CD4-positive, alpha-beta T cell treated with Interleukin-4 for 1 hour (primary cell): ENCODE data around the gene GNB1.
"Not testable (repeated sequence)": the region's sequence is repeated elsewhere in the genome, so short reads cannot be mapped to it uniquely, and the experiment has no call there.

ENCODE experiments used
- DNase-seq, 2 donors: peaks; one replicate each; pipeline ENCODE4 v3.0.0-alpha.2; 2020 to 2022

Gene GNB1

DNA sequence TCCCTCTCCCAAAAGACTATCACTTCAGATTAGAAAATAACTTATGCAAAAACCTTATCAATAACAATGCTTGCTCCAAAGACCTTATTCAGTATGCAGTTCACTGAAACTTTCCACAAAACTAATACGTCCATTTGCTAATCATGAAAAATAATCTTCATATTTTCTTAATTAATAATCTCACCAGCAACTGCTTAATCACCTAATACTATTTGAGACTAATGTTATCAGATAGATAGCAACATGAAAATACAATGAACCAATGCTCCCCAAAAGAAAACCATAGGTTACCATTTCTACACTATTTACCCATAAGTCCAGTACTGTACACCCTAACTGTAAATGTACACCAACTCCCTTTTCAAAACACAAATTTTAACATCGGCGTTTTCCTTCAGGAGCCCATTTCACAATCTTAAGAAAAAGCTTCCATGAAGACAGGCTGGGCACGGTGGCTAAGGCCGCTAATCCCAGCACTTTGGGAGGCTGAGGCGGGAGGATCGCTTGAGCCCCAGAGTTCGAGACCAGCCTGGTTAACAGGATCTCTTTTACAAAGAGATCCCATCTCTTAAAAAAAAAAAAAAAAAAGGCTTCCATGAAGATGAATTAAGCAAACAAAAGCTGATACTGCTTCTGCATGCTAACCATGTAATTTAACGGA, 1.7 kb downstream of the GNB1 start:
- DNase-seq: no peak

DNA sequence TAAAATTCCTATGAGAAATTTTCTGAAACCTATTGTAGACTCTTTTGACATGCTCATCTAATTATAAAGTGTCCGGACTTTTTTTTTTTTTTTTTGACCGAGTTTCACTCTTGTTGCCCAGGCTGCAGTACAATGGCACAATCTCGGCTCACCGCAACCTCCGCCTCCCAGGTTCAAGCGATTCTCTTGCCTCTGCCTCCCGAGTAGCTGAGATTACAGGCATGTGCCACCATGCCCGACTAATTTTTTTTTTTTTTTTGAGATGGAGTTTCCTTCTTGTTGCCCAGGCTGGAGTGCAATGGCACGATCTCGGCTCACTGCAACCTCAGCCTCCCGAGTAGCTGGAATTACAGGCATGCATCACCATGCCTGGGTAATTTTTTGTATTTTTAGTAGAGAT, 7.0 kb downstream of the GNB1 start:
- DNase-seq: not testable (repeated sequence)

DNA sequence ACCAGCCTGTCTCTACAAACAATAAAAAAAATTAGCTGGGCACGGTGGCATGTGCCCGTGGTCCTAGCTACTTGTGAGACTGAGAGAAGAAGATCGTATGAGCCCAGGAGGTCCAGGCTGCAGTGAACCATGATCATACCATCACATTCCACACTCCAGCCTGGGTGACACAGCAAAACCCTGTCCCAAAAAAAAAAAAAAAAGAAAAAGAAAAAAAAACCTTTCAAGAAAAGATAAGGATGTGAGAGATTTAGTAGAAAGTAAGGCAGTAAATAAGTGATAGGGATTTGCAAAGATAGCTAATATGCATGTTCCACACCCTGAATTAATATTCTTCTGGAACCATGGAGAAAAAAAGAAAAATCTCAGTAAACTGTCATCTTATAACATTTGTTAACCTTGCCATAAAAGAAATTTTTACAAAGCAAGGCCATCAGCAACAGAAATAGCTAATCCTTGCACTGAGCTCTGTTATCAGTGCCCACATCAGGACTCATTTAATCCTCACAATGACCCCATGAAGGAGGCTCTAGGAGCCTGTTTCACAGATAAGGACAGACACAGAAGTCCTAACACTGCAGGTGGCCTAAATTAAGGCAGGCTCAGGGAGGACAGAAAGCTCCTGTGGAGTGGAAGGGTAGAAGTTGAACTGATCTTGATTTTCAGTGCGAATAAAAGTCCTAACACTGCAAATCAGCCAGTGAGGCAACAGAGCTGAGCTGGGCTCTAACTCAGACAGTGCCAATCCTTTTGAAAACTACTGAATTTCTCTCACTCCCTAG, 7.6 kb downstream of the GNB1 start:
- no peak for DNase-seq

DNA sequence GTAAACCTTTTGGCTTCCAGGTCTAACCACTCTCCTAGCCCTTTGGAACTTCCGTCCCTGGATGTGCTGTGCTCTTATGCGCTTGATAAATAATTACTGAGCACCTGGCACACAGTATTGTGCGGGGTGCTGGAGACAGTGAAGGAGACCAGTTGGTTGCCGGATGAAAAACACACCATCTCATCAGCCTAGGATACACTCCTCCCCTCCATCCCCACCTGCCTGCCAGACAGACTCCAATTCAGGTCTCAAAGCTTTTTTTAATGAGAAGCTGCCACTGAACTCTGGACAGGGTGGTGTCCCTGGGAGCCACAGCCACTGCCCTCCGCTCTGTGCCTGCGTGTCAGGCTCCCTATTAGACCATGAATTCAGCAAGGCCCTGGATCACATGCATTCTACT, 9.2 kb downstream of the GNB1 start:
- DNase-seq: no peak

GRCh38 chr1:1880617-1881312, 10.1 kb downstream of the GNB1 start:
- DNase-seq: no peak

GRCh38 chr1:1879942-1880341, 10.9 kb downstream of the GNB1 start:
- no peak for DNase-seq

DNA sequence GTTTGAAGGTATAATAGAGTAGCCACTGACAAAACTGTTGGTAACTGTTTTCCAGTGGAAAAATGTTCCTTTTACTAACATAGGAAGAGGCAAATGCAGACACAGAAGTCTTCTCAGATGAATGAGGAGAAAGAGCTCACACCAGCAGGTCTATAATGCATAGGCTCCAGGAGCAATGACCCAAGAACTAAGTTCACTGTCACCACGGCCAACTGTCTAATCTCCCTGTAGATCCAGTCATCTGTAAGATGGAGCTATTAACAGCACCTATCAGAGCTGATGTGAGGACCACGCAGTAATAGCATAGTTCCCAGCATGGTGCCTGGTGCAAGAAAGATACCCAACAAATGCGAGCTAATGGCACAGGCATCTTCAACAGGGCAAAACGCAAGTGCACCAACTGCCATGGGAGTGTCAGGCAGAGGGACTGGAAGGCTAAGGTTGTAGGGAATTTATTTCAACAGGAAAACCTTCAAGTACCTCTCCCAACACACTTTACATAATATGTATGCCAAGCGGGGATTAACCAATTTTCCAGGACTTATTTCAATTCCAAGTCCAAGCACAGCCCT, 12.9 kb downstream of the GNB1 start:
- DNase-seq: no peak

- no peak for DNase-seq
These were observed 14.5 kb downstream of the GNB1 start for GRCh38 chr1:1876335-1876930.

DNA sequence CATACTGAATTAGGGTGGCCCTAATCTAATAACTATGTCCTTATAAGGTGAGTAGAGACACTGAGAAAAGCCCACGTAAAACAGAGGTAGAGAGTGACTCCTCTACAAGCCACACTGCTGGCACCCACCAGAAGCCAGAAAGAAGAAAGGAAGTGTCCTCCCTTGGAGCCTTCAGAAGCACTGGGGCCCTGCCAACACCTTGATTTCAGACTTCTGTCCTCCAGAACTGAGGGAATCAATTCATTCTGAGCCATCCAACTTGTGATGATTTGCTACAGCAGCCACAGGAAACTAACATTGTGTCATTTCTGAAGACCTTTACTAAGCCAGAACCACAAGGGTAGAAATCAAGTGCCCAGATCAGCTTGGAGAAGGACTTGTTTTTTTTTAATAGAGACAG, 15.0 kb downstream of the GNB1 start:
- no peak for DNase-seq

GRCh38 chr1:1874901-1875300, 16.0 kb downstream of the GNB1 start:
- no peak for DNase-seq

GRCh38 chr1:1873186-1873585, 17.7 kb downstream of the GNB1 start:
- DNase-seq: no peak

GRCh38 chr1:1872329-1872994, 18.4 kb downstream of the GNB1 start:
- DNase-seq: no peak

GRCh38 chr1:1869469-1869868, 21.4 kb downstream of the GNB1 start:
- no peak for DNase-seq

- DNase-seq: no peak
These were observed 23.7 kb downstream of the GNB1 start for GRCh38 chr1:1867164-1867563.

DNA sequence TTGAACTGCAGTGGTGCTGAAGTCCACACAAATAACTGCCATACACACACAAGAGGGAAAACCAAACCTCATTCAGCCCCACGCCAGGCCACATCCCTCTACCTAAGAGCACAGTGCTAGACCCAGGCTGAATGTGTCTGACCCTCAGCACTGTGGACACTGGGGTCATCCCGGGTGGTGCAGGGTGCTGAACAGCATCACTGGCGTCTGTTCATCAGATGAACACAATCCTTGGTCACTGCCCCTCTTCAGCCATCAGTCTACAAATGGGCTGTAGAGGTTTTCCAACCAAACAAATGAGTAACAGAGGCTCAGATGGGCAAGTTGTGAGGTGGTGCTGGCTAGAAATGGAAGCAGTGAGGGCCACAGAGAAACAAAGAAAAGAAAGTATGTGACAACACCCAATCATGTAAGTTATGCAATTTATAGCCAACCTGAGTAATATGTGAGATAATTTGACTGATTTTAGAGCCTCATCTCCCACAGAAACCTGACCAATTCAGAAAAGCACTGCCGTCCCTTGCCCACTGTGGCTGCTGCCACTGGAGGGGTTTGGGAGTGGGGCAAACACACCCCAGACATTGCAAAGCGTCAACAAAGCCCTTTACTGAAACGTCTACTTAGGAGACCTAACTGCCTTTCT, 27.9 kb downstream of the GNB1 start:
- DNase-seq: no peak

DNA sequence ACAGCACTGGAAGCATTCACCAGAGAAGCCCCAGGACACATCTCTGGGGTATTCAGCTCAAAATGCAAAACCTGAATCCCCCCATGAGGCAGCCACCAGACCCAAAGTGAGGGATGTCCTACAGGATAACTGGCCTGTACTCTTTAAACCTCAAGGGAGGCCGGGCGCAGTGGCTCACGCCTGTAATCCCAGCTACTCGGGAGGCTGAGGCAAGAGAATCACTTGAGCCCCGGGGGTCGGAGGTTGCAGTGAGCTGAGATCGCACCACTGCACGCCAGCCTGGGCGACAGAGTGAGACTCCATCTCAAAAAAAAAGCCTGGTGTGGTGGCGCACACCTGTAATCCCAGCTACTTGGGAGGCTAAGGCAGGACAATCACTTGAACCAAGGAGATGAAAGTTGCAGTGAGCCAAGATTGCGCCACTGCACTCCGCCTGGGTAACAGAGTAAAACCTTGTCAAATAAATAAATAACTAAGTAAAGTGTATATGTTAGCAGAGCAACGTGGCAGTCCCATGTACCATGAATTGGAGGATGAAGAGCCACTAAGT, 29.1 kb downstream of the GNB1 start:
- not testable (repeated sequence) for DNase-seq

DNA sequence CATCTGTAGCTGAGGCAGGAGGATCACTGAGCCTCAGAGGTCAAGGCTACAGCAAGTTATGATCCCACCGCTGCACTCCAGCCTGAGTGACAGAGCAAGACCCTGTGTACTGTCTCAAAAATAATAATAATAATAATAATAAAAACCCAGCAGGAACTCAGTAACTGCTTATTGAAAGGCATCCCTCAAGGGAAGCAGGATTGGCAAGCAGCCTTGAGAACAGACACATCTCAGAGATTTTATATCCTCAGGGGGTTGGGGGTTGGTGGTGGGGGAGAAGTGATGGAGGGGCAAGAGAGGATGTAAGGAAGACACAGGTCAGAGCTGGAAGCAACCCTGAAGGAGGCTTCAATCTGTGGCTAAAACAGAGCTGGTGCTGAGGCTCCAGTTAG, 29.6 kb downstream of the GNB1 start:
- DNase-seq: no peak

DNA sequence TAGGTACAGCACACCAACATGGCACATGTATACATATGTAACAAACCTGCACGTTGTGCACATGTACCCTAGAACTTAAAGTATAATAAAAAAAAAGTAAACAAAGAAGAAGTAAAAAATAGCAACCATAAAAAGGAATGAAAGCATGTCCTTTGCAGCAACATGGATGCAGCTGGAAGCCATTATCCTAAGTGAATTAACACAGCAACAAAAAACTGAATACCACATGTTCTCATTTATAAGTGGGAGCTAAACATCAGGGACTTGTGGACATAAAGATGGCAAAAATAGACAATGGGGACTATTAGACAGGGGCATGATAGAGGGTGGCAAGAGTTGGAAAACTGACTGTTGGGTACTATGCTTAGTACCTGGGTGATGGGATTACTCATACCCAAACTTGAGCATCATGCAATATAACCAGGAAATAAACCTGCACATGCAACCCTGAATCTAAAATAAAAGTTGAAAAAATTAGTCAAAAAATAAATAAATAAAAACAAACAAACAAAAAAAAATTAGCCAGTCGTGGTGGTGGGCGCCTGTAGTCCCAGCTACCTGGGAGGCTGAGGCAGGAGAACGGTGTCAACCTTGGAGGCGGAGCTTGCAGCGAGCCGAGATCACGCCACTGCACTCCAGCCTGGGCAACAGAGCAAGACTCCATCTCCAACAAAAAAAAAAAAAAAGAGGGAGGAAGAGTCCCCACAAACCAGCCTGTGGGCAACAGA, 30.8 kb downstream of the GNB1 start:
- not testable (repeated sequence) for DNase-seq

DNA sequence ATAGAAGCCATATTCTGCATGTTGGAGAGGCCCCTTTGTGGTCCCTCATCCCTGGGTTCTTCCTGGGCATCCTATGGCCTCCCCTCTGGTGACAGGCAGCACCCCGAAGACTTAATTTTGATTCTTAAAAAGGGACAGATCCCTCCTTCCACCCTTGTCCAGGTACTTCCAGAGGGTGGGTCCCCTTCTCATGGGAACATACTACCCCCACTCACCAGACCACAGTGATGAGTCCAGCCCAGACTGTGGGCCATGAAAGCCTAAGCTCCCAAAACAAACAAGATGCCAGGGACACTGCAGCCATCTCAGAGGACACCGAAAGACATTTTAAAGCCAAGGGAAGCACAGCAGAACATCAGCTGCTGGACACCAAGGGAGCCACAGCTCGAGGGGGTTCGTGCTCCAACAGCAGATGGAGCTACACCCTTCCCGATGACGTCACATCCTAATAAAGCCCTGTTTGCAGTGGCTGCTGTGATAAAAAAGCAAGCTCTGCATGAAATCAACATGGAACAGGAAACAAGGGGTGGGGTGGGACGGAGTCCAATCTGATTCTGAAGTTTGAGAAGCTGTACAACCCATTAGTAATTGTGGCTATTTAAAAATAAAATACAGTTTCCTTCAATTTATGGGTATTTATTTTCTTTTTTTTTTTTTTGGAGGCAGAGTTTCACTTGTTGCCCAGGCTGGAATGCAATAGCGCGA, 32.4 kb downstream of the GNB1 start:
- DNase-seq: peak; percentile 46 to 57

DNA sequence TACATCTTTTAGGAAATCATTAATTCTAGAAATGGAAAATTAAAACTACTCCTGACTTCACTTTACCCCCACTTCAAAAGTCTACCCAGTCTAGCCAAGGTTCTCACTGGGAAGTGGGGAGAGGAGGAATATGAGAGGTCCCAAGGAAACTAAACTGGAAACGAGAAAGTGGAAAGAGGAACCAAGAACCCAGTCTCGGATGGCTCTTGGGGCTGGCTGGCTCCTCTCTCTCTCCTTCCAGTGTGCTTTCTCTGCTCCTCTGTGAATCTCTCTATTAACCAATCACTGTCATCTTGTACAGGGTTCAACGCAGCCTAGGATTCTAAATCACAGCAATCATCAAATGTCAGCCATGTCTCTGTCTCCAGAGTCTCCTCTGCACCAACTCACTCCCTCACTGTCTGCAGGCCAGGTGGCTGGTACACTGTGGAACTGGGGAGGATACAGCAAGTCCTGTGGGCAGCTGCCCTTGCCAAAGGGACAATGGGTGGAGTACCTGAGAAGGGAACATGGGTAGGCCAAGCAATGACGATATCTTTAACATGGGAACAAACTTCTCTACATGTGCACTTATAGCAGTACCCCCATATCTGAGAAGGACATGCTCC, 33.7 kb downstream of the GNB1 start:
- DNase-seq: no peak
